Measurements from ENCODE around the gene KRT6A. TPM values are rescaled to one million over a fixed set of nuclear protein-coding genes. Genes with fewer than 3 reads are reported as not detected.

Gene KRT6A
- total and polyA plus RNA-seq, 5 donors from 2014 or later: not detected

- DNase-seq: no peak
- H3K27ac Mint-ChIP-seq: no peak overlapping the region
These were observed 24.8 kb upstream of the KRT6A start for GRCh38 chr12:52517888-52518287.

GRCh38 chr12:52517005-52517835 lies 24.2 kb upstream of the KRT6A start:
- Mint-ChIP-seq H3K36me3 (no peaks in the 10 kb centered on the region), H3K4me1 (no peaks in the 10 kb centered on the region), H3K27ac (no peak overlapping the region), H3K9me3 (no peaks in the 10 kb centered on the region), H3K4me3 (no peak overlapping the region), H3K27me3 (no peaks in the 10 kb centered on the region)
- no peak overlapping the region for H3K27ac ChIP-seq (ENCODE audit: insufficient read depth, low read length, poor library complexity, severe bottlenecking)
- no peak for DNase-seq
- H3K4me3 ChIP-seq (ENCODE audit: low read depth, low read length): no peak overlapping the region
- ATAC-seq (ENCODE audit: low read depth in 2 of 2): no peak
- no peaks in the 10 kb centered on the region for H3K36me3 ChIP-seq (ENCODE audit: control insufficient read depth, insufficient read depth, low read length)
- H3K9me3 ChIP-seq (ENCODE audit: control insufficient read depth in 2 of 2, low read length in 2 of 2): no peaks in the 10 kb centered on the region
- no peaks in the 10 kb centered on the region for H3K4me1 ChIP-seq (ENCODE audit: control insufficient read depth, insufficient read depth, low read length, poor library complexity, severe bottlenecking)
- no peaks in the 10 kb centered on the region for H3K27me3 ChIP-seq (ENCODE audit: control insufficient read depth, insufficient read depth, low read length)

More at GRCh38 chr12:52517888-52518287, 24.8 kb upstream of the KRT6A start:
- Histone ChIP-seq H3K27me3 (ENCODE audit: control insufficient read depth, insufficient read depth, low read length) (no peaks in the 10 kb centered on the region), H3K9me3 (ENCODE audit: control insufficient read depth in 2 of 2, low read length in 2 of 2) (no peaks in the 10 kb centered on the region), H3K27ac (ENCODE audit: insufficient read depth, low read length, poor library complexity, severe bottlenecking) (no peak overlapping the region), H3K4me1 (ENCODE audit: control insufficient read depth, insufficient read depth, low read length, poor library complexity, severe bottlenecking) (no peaks in the 10 kb centered on the region), H3K4me3 (ENCODE audit: low read depth, low read length) (no peak overlapping the region), H3K36me3 (ENCODE audit: control insufficient read depth, insufficient read depth, low read length) (no peaks in the 10 kb centered on the region)
- Mint-ChIP-seq H3K4me3 (no peak overlapping the region), H3K9me3 (no peaks in the 10 kb centered on the region), H3K27me3 (no peaks in the 10 kb centered on the region), H3K4me1 (no peaks in the 10 kb centered on the region), H3K36me3 (no peaks in the 10 kb centered on the region)
- no peak for ATAC-seq (ENCODE audit: low read depth in 2 of 2)

GRCh38 chr12:52515927-52516831 lies 23.1 kb upstream of the KRT6A start:
- Histone ChIP-seq H3K27me3 (ENCODE audit: control insufficient read depth, insufficient read depth, low read length) (no peaks in the 10 kb centered on the region), H3K27ac (ENCODE audit: insufficient read depth, low read length, poor library complexity, severe bottlenecking) (no peak overlapping the region), H3K9me3 (ENCODE audit: control insufficient read depth in 2 of 2, low read length in 2 of 2) (peaks cover 2 to 7% of the 10 kb centered on the region in 2 experiments), H3K4me3 (ENCODE audit: low read depth, low read length) (no peak overlapping the region), H3K36me3 (ENCODE audit: control insufficient read depth, insufficient read depth, low read length) (no peaks in the 10 kb centered on the region), H3K4me1 (ENCODE audit: control insufficient read depth, insufficient read depth, low read length, poor library complexity, severe bottlenecking) (no peaks in the 10 kb centered on the region)
- H3K27me3 Mint-ChIP-seq: no peaks in the 10 kb centered on the region
- ATAC-seq (ENCODE audit: low read depth in 2 of 2): no peak
- H3K4me1 Mint-ChIP-seq: no peaks in the 10 kb centered on the region
- peaks cover 0 to 5% (median 2%) of the 10 kb centered on the region in 7 donors for H3K9me3 Mint-ChIP-seq
- no peak for DNase-seq
- H3K27ac Mint-ChIP-seq: no peak overlapping the region
- H3K36me3 Mint-ChIP-seq: no peaks in the 10 kb centered on the region
- no peak overlapping the region for H3K4me3 Mint-ChIP-seq

GRCh38 chr12:52515319-52515646 lies 22.2 kb upstream of the KRT6A start:
- ATAC-seq (ENCODE audit: low read depth in 2 of 2): no peak
- H3K27ac ChIP-seq (ENCODE audit: insufficient read depth, low read length, poor library complexity, severe bottlenecking): no peak overlapping the region

GRCh38 chr12:52514471-52515318 lies 21.6 kb upstream of the KRT6A start:
- Histone ChIP-seq H3K36me3 (ENCODE audit: control insufficient read depth, insufficient read depth, low read length) (no peaks in the 10 kb centered on the region), H3K4me3 (ENCODE audit: low read depth, low read length) (no peak overlapping the region), H3K9me3 (ENCODE audit: control insufficient read depth in 2 of 2, low read length in 2 of 2) (peaks cover 9 to 16% of the 10 kb centered on the region in 2 experiments), H3K27me3 (ENCODE audit: control insufficient read depth, insufficient read depth, low read length) (no peaks in the 10 kb centered on the region), H3K27ac (ENCODE audit: insufficient read depth, low read length, poor library complexity, severe bottlenecking) (no peak overlapping the region), H3K4me1 (ENCODE audit: control insufficient read depth, insufficient read depth, low read length, poor library complexity, severe bottlenecking) (no peaks in the 10 kb centered on the region)
- DNase-seq (no peak), ATAC-seq (ENCODE audit: low read depth in 2 of 2) (no peak)
- Mint-ChIP-seq H3K27me3 (peaks cover 4% of the 10 kb centered on the region), H3K36me3 (no peaks in the 10 kb centered on the region), H3K9me3 (peaks cover 0 to 9% (median 2%) of the 10 kb centered on the region in 7 donors), H3K4me3 (no peak overlapping the region), H3K4me1 (no peaks in the 10 kb centered on the region), H3K27ac (no peak overlapping the region)

More at GRCh38 chr12:52515319-52515646, 22.2 kb upstream of the KRT6A start:
- H3K9me3 Mint-ChIP-seq: peaks cover 0 to 8% (median 2%) of the 10 kb centered on the region in 7 donors
- H3K4me3 Mint-ChIP-seq: no peak overlapping the region
- H3K36me3 Mint-ChIP-seq: no peaks in the 10 kb centered on the region
- H3K4me3 ChIP-seq (ENCODE audit: low read depth, low read length): no peak overlapping the region
- H3K4me1 Mint-ChIP-seq: no peaks in the 10 kb centered on the region
- no peaks in the 10 kb centered on the region for H3K27me3 ChIP-seq (ENCODE audit: control insufficient read depth, insufficient read depth, low read length)
- H3K4me1 ChIP-seq (ENCODE audit: control insufficient read depth, insufficient read depth, low read length, poor library complexity, severe bottlenecking): no peaks in the 10 kb centered on the region
- DNase-seq: no peak
- peaks cover 9 to 16% of the 10 kb centered on the region in 2 experiments for H3K9me3 ChIP-seq (ENCODE audit: control insufficient read depth in 2 of 2, low read length in 2 of 2)
- no peaks in the 10 kb centered on the region for H3K36me3 ChIP-seq (ENCODE audit: control insufficient read depth, insufficient read depth, low read length)
- H3K27ac Mint-ChIP-seq: no peak overlapping the region
- peaks cover 3% of the 10 kb centered on the region for H3K27me3 Mint-ChIP-seq

- Histone ChIP-seq H3K9me3 (ENCODE audit: control insufficient read depth in 2 of 2, low read length in 2 of 2) (peaks cover 9 to 16% of the 10 kb centered on the region in 2 experiments), H3K27ac (ENCODE audit: insufficient read depth, low read length, poor library complexity, severe bottlenecking) (no peak overlapping the region), H3K27me3 (ENCODE audit: control insufficient read depth, insufficient read depth, low read length) (no peaks in the 10 kb centered on the region), H3K4me3 (ENCODE audit: low read depth, low read length) (no peak overlapping the region), H3K36me3 (ENCODE audit: control insufficient read depth, insufficient read depth, low read length) (no peaks in the 10 kb centered on the region), H3K4me1 (ENCODE audit: control insufficient read depth, insufficient read depth, low read length, poor library complexity, severe bottlenecking) (no peaks in the 10 kb centered on the region)
- no peak overlapping the region for H3K27ac Mint-ChIP-seq
- no peaks in the 10 kb centered on the region for H3K4me1 Mint-ChIP-seq
- no peak overlapping the region for H3K4me3 Mint-ChIP-seq
- H3K9me3 Mint-ChIP-seq: peaks cover 0 to 9% (median 2%) of the 10 kb centered on the region in 7 donors
- peaks cover 12% of the 10 kb centered on the region for H3K27me3 Mint-ChIP-seq
- H3K36me3 Mint-ChIP-seq: no peaks in the 10 kb centered on the region
- no peak for DNase-seq
- no peak for ATAC-seq (ENCODE audit: low read depth in 2 of 2)
These were observed 20.7 kb upstream of the KRT6A start for GRCh38 chr12:52513736-52514135.

- Mint-ChIP-seq H3K27me3 (peaks cover 41% of the 10 kb centered on the region), H3K4me3 (no peak overlapping the region), H3K27ac (no peak overlapping the region), H3K36me3 (no peaks in the 10 kb centered on the region), H3K4me1 (no peaks in the 10 kb centered on the region), H3K9me3 (peaks cover 0 to 9% (median 4%) of the 10 kb centered on the region in 7 donors)
- peaks cover 9 to 16% of the 10 kb centered on the region in 2 experiments for H3K9me3 ChIP-seq (ENCODE audit: control insufficient read depth in 2 of 2, low read length in 2 of 2)
- H3K27ac ChIP-seq (ENCODE audit: insufficient read depth, low read length, poor library complexity, severe bottlenecking): no peak overlapping the region
- ATAC-seq (ENCODE audit: low read depth in 2 of 2) (no peak), DNase-seq (no peak)
- no peaks in the 10 kb centered on the region for H3K36me3 ChIP-seq (ENCODE audit: control insufficient read depth, insufficient read depth, low read length)
- no peaks in the 10 kb centered on the region for H3K4me1 ChIP-seq (ENCODE audit: control insufficient read depth, insufficient read depth, low read length, poor library complexity, severe bottlenecking)
- H3K4me3 ChIP-seq (ENCODE audit: low read depth, low read length): no peak overlapping the region
- H3K27me3 ChIP-seq (ENCODE audit: control insufficient read depth, insufficient read depth, low read length): peaks cover 4% of the 10 kb centered on the region
These were observed 15.2 kb upstream of the KRT6A start for GRCh38 chr12:52508211-52508610.

Data from CD4-positive, CD25-positive, alpha-beta regulatory T cell (primary cell).